ENCODE data around the gene ASGR2.

DNA sequence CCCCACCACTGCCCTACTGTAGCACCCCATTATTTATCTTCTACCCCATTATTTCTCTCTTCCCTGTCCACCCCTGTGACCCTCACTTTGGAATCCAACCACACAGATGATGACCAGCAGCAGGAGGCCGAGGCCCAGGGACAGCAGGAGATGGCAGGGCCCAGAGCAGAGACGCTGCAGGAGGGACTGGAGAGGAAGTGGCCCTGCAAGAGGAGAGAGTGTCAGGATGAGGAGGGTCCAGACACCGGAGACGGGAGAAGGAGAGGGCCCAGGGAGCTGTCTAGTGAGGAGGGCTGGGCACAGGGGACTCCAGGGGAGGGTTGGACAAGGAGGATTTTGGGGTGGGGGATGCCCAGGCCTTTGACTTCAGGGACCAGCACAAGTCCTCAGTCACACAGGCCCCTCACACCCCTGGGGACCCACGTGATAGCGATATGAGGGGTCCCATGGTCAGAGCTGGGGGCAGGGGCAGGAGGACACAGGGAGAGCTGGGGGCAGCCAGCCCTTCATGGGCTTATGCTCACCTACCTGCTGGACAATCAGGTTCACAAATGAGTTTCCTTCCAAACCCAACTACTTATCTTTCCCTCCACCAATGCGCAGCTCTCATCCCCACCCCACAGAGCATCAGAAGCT, 36.6 kb downstream of the ASGR2 start:
- no peak for TF ChIP-seq ZBTB7A (IDR thresholded peaks at IDR 0.05; ENCODE audit: low read depth)
- TF ChIP-seq CEBPB (IDR thresholded peaks at IDR 0.05) = no peak
- no peak for TF ChIP-seq TAF1 (IDR thresholded peaks at IDR 0.05; ENCODE audit: low read depth)
- TF ChIP-seq EP300 (IDR thresholded peaks at IDR 0.05; ENCODE audit: borderline replicate concordance) = no peak
- TF ChIP-seq, protein P1, sequence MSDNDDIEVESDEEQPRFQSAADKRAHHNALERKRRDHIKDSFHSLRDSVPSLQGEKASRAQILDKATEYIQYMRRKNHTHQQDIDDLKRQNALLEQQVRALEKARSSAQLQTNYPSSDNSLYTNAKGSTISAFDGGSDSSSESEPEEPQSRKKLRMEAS (IDR thresholded peaks at IDR 0.05) = no peak
- TF ChIP-seq, protein P2, sequence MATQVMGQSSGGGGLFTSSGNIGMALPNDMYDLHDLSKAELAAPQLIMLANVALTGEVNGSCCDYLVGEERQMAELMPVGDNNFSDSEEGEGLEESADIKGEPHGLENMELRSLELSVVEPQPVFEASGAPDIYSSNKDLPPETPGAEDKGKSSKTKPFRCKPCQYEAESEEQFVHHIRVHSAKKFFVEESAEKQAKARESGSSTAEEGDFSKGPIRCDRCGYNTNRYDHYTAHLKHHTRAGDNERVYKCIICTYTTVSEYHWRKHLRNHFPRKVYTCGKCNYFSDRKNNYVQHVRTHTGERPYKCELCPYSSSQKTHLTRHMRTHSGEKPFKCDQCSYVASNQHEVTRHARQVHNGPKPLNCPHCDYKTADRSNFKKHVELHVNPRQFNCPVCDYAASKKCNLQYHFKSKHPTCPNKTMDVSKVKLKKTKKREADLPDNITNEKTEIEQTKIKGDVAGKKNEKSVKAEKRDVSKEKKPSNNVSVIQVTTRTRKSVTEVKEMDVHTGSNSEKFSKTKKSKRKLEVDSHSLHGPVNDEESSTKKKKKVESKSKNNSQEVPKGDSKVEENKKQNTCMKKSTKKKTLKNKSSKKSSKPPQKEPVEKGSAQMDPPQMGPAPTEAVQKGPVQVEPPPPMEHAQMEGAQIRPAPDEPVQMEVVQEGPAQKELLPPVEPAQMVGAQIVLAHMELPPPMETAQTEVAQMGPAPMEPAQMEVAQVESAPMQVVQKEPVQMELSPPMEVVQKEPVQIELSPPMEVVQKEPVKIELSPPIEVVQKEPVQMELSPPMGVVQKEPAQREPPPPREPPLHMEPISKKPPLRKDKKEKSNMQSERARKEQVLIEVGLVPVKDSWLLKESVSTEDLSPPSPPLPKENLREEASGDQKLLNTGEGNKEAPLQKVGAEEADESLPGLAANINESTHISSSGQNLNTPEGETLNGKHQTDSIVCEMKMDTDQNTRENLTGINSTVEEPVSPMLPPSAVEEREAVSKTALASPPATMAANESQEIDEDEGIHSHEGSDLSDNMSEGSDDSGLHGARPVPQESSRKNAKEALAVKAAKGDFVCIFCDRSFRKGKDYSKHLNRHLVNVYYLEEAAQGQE (IDR thresholded peaks at IDR 0.05; ENCODE audit: low read depth) = no peak
- TF ChIP-seq, protein P3, sequence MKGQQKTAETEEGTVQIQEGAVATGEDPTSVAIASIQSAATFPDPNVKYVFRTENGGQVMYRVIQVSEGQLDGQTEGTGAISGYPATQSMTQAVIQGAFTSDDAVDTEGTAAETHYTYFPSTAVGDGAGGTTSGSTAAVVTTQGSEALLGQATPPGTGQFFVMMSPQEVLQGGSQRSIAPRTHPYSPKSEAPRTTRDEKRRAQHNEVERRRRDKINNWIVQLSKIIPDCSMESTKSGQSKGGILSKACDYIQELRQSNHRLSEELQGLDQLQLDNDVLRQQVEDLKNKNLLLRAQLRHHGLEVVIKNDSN (IDR thresholded peaks at IDR 0.05) = no peak
- no peak for TF ChIP-seq TEAD4 (IDR thresholded peaks at IDR 0.05)
- no peak for TF ChIP-seq CREB1 (IDR thresholded peaks at IDR 0.05; ENCODE audit: low read depth)
- no peak for TF ChIP-seq NFIC (IDR thresholded peaks at IDR 0.05)
